A673 (cell line): ENCODE measurements around the gene OXTR. TPM values are rescaled to one million over a fixed set of nuclear protein-coding genes. Genes with fewer than 3 reads are reported as not detected.

Experiments
- BruUV-seq: library from RNA; stranded (reverse); fragments of 400-500 nt; replicated peaks from 2 replicates; lab custom pipeline; 2021; lab: Mats Ljungman, UMichigan
- CTCF ChIA-PET: fragments of 300-600 bp; sonication (Branson Sonifier 250); formaldehyde crosslinking; loops from one replicate; lab custom pipeline; 2022; ENCODE audit warnings: antibody characterized with exemption; lab: Charles Lee
- POLR2A ChIA-PET: fragments of 300-600 bp; sonication (Branson Sonifier 250); formaldehyde crosslinking; loops from one replicate; lab custom pipeline; 2022; ENCODE audit warnings: antibody characterized with exemption; ENCODE audit not compliant: low non-redundant PET; lab: Charles Lee
- DNase-seq: peaks from one replicate; pipeline ENCODE4 v3.0.0-alpha.2; 2015; ENCODE audit warnings: low spot score
- H3K27ac ChIP-seq: fragments of 200-600 bp; sonication (generic); 2 replicates; pipeline ENCODE4 v1.5.1; 2016; ENCODE audit warnings: mixed run types, low read depth, mild to moderate bottlenecking, mixed read lengths, antibody characterized with exemption, low read length; ENCODE audit not compliant: poor library complexity, severe bottlenecking
- H3K27me3 ChIP-seq: fragments of 200-600 bp; sonication (generic); replicated peaks from 2 replicates; pipeline ENCODE4 v1.6.1; 2017; ENCODE audit warnings: mixed run types, low read depth, mild to moderate bottlenecking, mixed read lengths, antibody characterized with exemption, low read length; ENCODE audit not compliant: insufficient read depth, poor library complexity
- H3K36me3 ChIP-seq: fragments of 200-600 bp; sonication (generic); 2 replicates; pipeline ENCODE4 v1.6.1; 2016; ENCODE audit warnings: mixed run types, mild to moderate bottlenecking, mixed read lengths, antibody characterized with exemption, low read length; ENCODE audit not compliant: insufficient read depth, poor library complexity, severe bottlenecking
- H3K4me1 ChIP-seq: fragments of 200-600 bp; sonication (generic); 2 replicates; pipeline ENCODE4 v1.6.1; 2017; ENCODE audit warnings: mixed run types, mild to moderate bottlenecking, mixed read lengths, antibody characterized with exemption, low read length; ENCODE audit not compliant: insufficient read depth, poor library complexity, severe bottlenecking
- H3K4me3 ChIP-seq: fragments of 200-600 bp; sonication (generic); 2 replicates; pipeline ENCODE4 v1.5.1; 2016; ENCODE audit warnings: low read depth, mixed run types, mild to moderate bottlenecking, mixed read lengths, low read length; ENCODE audit not compliant: poor library complexity, severe bottlenecking
- H3K9me3 ChIP-seq: fragments of 200-600 bp; sonication (generic); 2 replicates; pipeline ENCODE4 v1.6.1; 2016; ENCODE audit warnings: mixed run types, low read depth, mild to moderate bottlenecking, mixed read lengths, antibody characterized with exemption, low read length; ENCODE audit not compliant: poor library complexity, severe bottlenecking
- CTCF ChIP-seq: fragments of 300-800, 200-600 bp; sonication (generic); conservative IDR thresholded peaks from 2 replicates; pipeline ENCODE4 v1.5.1; 2017; ENCODE audit warnings: low read depth, mild to moderate bottlenecking, antibody characterized with exemption, low read length, moderate library complexity, mixed read lengths
- EZH2 ChIP-seq: fragments of 200-600 bp; sonication (generic); IDR thresholded peaks from 2 replicates; pipeline ENCODE4 v1.6.1; 2017; ENCODE audit warnings: borderline replicate concordance, low read depth, mild to moderate bottlenecking, mixed read lengths, antibody characterized with exemption, low read length; ENCODE audit not compliant: poor library complexity, severe bottlenecking
- intact Hi-C: fragments of 100-400 bp; cut with micrococcal nuclease; formaldehyde crosslinking; loops from one replicate; pipeline ENCODE4 v1.10.0; 2022; ENCODE audit not compliant: unreplicated experiment
- total RNA-seq: library from RNA; stranded (reverse); gene quantifications from 2 replicates; pipeline ENCODE4 v1.2.3, GENCODE V29; 2021

Gene OXTR
- total RNA-seq, 1 experiment from 2014 or later, result 6.5 TPM

- Histone ChIP-seq H3K27me3 (no peaks in the 10 kb centered on the region), H3K4me1 (no peaks in the 10 kb centered on the region), H3K36me3 (no peaks in the 10 kb centered on the region), H3K27ac (no peak overlapping the region), H3K4me3 (no peak overlapping the region), H3K9me3 (no peaks in the 10 kb centered on the region)
- ChIA-PET CTCF (no interaction called here), POLR2A (no interaction called here)
- intact Hi-C loops, result no loop called here
- no TSS peak for BruUV-seq
- no peak for DNase-seq
- TF ChIP-seq CTCF (no peak), EZH2 (no peak)
These were observed 35.1 kb downstream of the OXTR start for GRCh38 chr3:8734137-8734878.

- Histone ChIP-seq H3K4me1 (no peaks in the 10 kb centered on the region), H3K27ac (no peak within 1 kb of the TSS), H3K36me3 (no peaks in the 10 kb centered on the region), H3K9me3 (no peaks in the 10 kb centered on the region), H3K4me3 (no peak within 1 kb of the TSS), H3K27me3 (no peaks in the 10 kb centered on the region)
- POLR2A ChIA-PET, result no interaction called here
- BruUV-seq, result no TSS peak
- no peak for DNase-seq
- no peak for TF ChIP-seq EZH2
- TF ChIP-seq CTCF, result no peak
- intact Hi-C loops, result no loop called here
- CTCF ChIA-PET, result no interaction called here
These were observed 35.9 kb downstream of the OXTR start, which contains the start of gene CAV3 for GRCh38 chr3:8733332-8734094. Gene CAV3, plus strand, starts transcription at chr3:8733802. Its CDS starts 75 bp downstream, at chr3:8733877.

- H3K9me3 ChIP-seq, result no peaks in the 10 kb centered on the region
- H3K27ac ChIP-seq, result no peak overlapping the region
- ChIA-PET POLR2A (no interaction called here), CTCF (no interaction called here)
- DNase-seq, result no peak
- BruUV-seq, result no TSS peak
- intact Hi-C loops, result no loop called here
- TF ChIP-seq EZH2, result no peak
- no peak for TF ChIP-seq CTCF
- no peak overlapping the region for H3K4me3 ChIP-seq
- no peaks in the 10 kb centered on the region for H3K27me3 ChIP-seq
- H3K4me1 ChIP-seq, result no peaks in the 10 kb centered on the region
- H3K36me3 ChIP-seq, result no peaks in the 10 kb centered on the region
These were observed 37.0 kb downstream of the OXTR start for GRCh38 chr3:8732413-8732812.
